ENCODE measurements around the gene MIPEP.
A peak's percentile ranks its signal among the peaks of the same experiment; 100 is the strongest.
"Not testable (repeated sequence)": the region's sequence is repeated elsewhere in the genome, so short reads cannot be mapped to it uniquely, and the experiment has no call there.

Gene MIPEP

GRCh38 chr13:23769401-23769800, 119.8 kb downstream of the MIPEP start:
- no peak for DNase-seq

GRCh38 chr13:23767838-23768237, 121.4 kb downstream of the MIPEP start:
- no peak for DNase-seq

- no peak for DNase-seq
Observed at GRCh38 chr13:23766939-23767338, 122.3 kb downstream of the MIPEP start.

GRCh38 chr13:23766283-23766682, 122.9 kb downstream of the MIPEP start:
- DNase-seq = no peak

- no peak for DNase-seq
Observed at GRCh38 chr13:23765531-23765930, 123.7 kb downstream of the MIPEP start.

GRCh38 chr13:23763318-23763717, 125.9 kb downstream of the MIPEP start:
- DNase-seq = no peak

GRCh38 chr13:23761760-23762159, 127.4 kb downstream of the MIPEP start:
- DNase-seq = not testable (repeated sequence)

- DNase-seq = no peak
Observed at GRCh38 chr13:23760000-23760399, 129.2 kb downstream of the MIPEP start.

- DNase-seq = no peak
Observed at GRCh38 chr13:23758798-23759527, 130.2 kb downstream of the MIPEP start.

GRCh38 chr13:23754997-23755396, 134.2 kb downstream of the MIPEP start:
- peak; percentile 16 for DNase-seq

- no peak for DNase-seq
Observed at GRCh38 chr13:23754506-23754905, 134.7 kb downstream of the MIPEP start.

- DNase-seq = no peak
Observed at GRCh38 chr13:23753458-23753857, 135.7 kb downstream of the MIPEP start.

- DNase-seq = no peak
Observed at GRCh38 chr13:23752111-23753001, 136.8 kb downstream of the MIPEP start.

GRCh38 chr13:23751195-23751594, 138.0 kb downstream of the MIPEP start:
- no peak for DNase-seq

GRCh38 chr13:23750383-23751121, 138.6 kb downstream of the MIPEP start:
- DNase-seq = no peak

GRCh38 chr13:23749288-23749873, 139.8 kb downstream of the MIPEP start:
- no peak for DNase-seq

- no peak for DNase-seq
Observed at GRCh38 chr13:23748109-23748990, 140.8 kb downstream of the MIPEP start.

- DNase-seq = not testable (repeated sequence)
Observed at GRCh38 chr13:23746141-23746540, 143.1 kb downstream of the MIPEP start.

- DNase-seq = no peak
Observed at GRCh38 chr13:23744315-23744714, 144.9 kb downstream of the MIPEP start.

GRCh38 chr13:23743278-23744076, 145.7 kb downstream of the MIPEP start:
- peak; percentile 18 for DNase-seq

- DNase-seq = no peak
Observed at GRCh38 chr13:23741879-23742510, 147.2 kb downstream of the MIPEP start.

Data from NCI-H774 (cell line).